HL-60 (cell line): ENCODE results near the gene CYSTM1.

Experiments used
- DNase-seq, 2 experiments: peaks; one replicate each; pipeline ENCODE4 v3.0.0-alpha.2; 2010 to 2020; ENCODE audit warnings: low read depth in 1 of 2, low spot score in 1 of 2
- H3K27ac ChIP-seq: fragments of 250-450 bp; sonication (Bioruptor Pico); replicated peaks from 2 replicates; pipeline ENCODE4 v1.5.1; 2020; ENCODE audit warnings: mild to moderate bottlenecking, moderate library complexity
- H3K27me3 ChIP-seq: fragments of 250-450 bp; sonication (Bioruptor Pico); 2 replicates; pipeline ENCODE4 v1.5.1; 2021; ENCODE audit warnings: mild to moderate bottlenecking, moderate library complexity; ENCODE audit not compliant: insufficient read depth, poor library complexity, severe bottlenecking
- H3K4me3 ChIP-seq: replicated peaks from 2 replicates; pipeline ENCODE4 v1.5.1; 2011; ENCODE audit warnings: mild to moderate bottlenecking, control low read depth, low read length; ENCODE audit not compliant: insufficient read depth
- GABPA ChIP-seq: IDR thresholded peaks from 2 replicates; pipeline ENCODE4 v1.6.1; 2012; ENCODE audit warnings: low read depth
- POLR2AphosphoS5 ChIP-seq: IDR thresholded peaks from 2 replicates; pipeline ENCODE4 v1.6.1; 2012; ENCODE audit warnings: low read depth
- SPI1 ChIP-seq: IDR thresholded peaks from 2 replicates; pipeline ENCODE4 v1.6.1; 2012; ENCODE audit warnings: low read depth, mild to moderate bottlenecking, borderline replicate concordance
- TF ChIP-seq, protein P1 (sequence below): IDR thresholded peaks from one replicate; pipeline ENCODE4 v1.5.1; 2011; ENCODE audit warnings: low read length, control low read depth, inconsistent platforms; ENCODE audit not compliant: insufficient read depth
- TF ChIP-seq, protein P2 (sequence below): IDR thresholded peaks from 2 replicates; pipeline ENCODE4 v1.6.1; 2012; ENCODE audit warnings: low read depth; ENCODE audit not compliant: insufficient replicate concordance

Gene CYSTM1

DNA sequence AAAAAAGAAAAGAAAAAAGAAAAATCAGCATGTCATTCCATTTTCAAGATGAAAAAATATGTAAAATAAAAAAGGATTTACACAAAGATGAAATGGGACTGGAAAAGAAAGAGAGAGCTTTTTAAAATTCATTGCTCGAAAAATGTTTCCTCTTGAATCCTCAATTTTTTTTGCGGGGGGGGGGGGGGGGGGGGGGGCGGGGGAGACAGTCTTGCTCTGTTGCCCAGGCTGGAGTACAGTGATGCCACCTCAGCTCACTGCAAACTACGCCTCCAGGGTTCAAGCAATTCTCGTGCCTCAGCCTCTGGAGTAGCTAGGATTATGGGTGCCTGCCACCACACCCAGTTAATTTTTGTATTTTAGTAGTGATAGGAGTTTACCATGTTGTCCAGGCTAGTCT is 111.4 kb downstream of the CYSTM1 start:
- DNase-seq = no peak

DNA sequence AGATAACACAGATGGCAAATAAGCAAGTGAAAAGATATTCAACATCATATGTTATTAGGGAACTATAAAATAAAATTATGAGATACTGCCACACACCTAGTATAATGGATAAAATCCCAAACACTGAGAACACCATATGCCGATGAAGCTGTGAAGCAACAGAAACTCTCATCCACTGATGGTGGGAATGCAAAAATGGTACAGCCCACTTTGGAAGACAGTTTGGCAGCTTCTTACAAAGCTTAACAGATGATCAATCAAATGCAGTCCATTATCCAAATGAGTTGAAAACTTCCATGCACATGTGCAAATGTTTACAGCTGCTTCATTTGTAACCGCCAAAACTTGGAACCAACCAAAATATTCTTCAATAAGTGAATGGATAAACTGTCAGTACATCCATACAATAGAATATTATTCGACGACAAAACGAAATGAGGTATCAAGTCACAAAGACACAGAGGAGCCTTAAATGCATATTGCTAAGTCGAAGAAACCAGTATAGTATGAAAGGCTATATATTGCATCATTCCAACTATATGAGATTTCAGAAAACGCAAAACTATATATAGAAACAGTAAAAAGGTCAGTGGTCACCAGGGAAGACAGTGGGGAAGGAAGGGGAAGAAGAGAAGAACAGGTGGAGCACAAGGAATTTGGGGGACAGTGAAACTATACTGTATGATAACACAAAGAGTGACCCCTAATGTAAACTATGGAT is 113.0 kb downstream of the CYSTM1 start:
- Histone ChIP-seq H3K27me3 (no peaks in the 10 kb centered on the region), H3K4me3 (no peak overlapping the region), H3K27ac (no peak overlapping the region)
- DNase-seq = no peak
- TF ChIP-seq, protein P1, sequence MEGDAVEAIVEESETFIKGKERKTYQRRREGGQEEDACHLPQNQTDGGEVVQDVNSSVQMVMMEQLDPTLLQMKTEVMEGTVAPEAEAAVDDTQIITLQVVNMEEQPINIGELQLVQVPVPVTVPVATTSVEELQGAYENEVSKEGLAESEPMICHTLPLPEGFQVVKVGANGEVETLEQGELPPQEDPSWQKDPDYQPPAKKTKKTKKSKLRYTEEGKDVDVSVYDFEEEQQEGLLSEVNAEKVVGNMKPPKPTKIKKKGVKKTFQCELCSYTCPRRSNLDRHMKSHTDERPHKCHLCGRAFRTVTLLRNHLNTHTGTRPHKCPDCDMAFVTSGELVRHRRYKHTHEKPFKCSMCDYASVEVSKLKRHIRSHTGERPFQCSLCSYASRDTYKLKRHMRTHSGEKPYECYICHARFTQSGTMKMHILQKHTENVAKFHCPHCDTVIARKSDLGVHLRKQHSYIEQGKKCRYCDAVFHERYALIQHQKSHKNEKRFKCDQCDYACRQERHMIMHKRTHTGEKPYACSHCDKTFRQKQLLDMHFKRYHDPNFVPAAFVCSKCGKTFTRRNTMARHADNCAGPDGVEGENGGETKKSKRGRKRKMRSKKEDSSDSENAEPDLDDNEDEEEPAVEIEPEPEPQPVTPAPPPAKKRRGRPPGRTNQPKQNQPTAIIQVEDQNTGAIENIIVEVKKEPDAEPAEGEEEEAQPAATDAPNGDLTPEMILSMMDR = no peak
- no peak for TF ChIP-seq SPI1

More for the DNA sequence above, 111.4 kb downstream of the CYSTM1 start:
- Histone ChIP-seq H3K27ac (no peak overlapping the region), H3K4me3 (no peak overlapping the region), H3K27me3 (no peaks in the 10 kb centered on the region)
- no peak for TF ChIP-seq POLR2AphosphoS5
- no peak for TF ChIP-seq SPI1
- TF ChIP-seq GABPA = no peak
- TF ChIP-seq, protein P2, sequence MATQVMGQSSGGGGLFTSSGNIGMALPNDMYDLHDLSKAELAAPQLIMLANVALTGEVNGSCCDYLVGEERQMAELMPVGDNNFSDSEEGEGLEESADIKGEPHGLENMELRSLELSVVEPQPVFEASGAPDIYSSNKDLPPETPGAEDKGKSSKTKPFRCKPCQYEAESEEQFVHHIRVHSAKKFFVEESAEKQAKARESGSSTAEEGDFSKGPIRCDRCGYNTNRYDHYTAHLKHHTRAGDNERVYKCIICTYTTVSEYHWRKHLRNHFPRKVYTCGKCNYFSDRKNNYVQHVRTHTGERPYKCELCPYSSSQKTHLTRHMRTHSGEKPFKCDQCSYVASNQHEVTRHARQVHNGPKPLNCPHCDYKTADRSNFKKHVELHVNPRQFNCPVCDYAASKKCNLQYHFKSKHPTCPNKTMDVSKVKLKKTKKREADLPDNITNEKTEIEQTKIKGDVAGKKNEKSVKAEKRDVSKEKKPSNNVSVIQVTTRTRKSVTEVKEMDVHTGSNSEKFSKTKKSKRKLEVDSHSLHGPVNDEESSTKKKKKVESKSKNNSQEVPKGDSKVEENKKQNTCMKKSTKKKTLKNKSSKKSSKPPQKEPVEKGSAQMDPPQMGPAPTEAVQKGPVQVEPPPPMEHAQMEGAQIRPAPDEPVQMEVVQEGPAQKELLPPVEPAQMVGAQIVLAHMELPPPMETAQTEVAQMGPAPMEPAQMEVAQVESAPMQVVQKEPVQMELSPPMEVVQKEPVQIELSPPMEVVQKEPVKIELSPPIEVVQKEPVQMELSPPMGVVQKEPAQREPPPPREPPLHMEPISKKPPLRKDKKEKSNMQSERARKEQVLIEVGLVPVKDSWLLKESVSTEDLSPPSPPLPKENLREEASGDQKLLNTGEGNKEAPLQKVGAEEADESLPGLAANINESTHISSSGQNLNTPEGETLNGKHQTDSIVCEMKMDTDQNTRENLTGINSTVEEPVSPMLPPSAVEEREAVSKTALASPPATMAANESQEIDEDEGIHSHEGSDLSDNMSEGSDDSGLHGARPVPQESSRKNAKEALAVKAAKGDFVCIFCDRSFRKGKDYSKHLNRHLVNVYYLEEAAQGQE = no peak
- TF ChIP-seq, protein P1 = no peak

DNA sequence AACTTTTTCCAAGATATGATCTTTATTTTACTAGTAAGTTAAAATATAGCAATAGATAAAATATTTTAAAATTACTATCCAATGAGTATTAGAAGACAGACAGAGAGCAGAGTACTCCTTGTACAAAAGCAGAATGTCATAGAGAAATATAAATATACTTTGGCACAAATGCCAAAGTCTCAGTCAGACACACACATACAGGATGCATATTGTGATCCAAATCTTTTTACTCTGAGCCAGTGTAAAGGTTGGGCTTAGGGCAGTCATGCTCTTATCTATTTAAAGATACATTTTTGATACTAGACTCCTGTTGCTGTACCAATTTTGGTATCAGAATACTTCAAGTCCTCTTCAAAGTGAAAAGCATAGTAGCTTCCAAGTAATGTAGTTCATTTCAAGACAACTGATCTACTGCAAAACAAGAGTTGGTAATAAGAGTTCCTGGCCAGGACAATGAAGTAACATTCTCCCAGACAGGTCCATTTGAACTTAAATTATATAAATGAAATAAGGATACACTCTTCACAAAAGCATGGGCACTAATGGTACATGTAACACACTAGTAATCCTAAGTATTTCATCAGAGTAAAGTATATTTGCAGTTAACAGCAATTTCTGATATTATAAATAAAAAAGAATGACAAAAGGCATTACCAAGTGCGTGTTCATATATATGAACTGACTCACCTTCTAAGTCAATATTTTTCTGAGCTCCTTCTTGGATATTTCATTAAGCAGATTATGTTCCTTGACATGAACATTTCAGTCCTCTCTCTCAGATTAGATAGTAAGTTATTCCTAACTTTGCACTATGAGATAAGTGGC is 117.4 kb downstream of the CYSTM1 start:
- TF ChIP-seq POLR2AphosphoS5 (no peak), SPI1 (no peak), GABPA (no peak)
- TF ChIP-seq, protein P1 = no peak
- TF ChIP-seq, protein P2 = no peak
- no peak for DNase-seq
- H3K27ac ChIP-seq = no peak overlapping the region
- no peak overlapping the region for H3K4me3 ChIP-seq
- H3K27me3 ChIP-seq = no peaks in the 10 kb centered on the region
